CD14-positive monocyte (primary cell): ENCODE data around the gene PPT1. TPM values are rescaled to one million over a fixed set of nuclear protein-coding genes. Genes with fewer than 3 reads are reported as not detected.

Source experiments
- DNase-seq, 3 donors: peaks; one replicate each; pipeline ENCODE4 v3.0.0-alpha.2; 2011 to 2022
- H2AFZ ChIP-seq: 2 replicates; pipeline ENCODE4 v1.6.0; 2012; ENCODE audit warnings: mild to moderate bottlenecking, low read depth, low read length, inconsistent platforms; ENCODE audit not compliant: insufficient read depth, poor library complexity, severe bottlenecking
- H3K27ac ChIP-seq, 2 donors: 1 replicate in 1 of 2; 2 replicates in 1 of 2; pipeline ENCODE4 v1.5.1; 2012 to 2013; ENCODE audit warnings: low read length in 2 of 2, control low read depth in 1 of 2, inconsistent platforms in 1 of 2, low read depth in 1 of 2, mild to moderate bottlenecking in 1 of 2
- H3K27me3 ChIP-seq, 2 donors: one replicate each; pipeline versions ENCODE4 v1.6.0 to v1.6.1; 2011 to 2013; ENCODE audit warnings: low read length in 2 of 2; ENCODE audit not compliant: control insufficient read depth in 2 of 2, insufficient read depth in 2 of 2
- H3K36me3 ChIP-seq, 2 donors: replicated peaks in 1 of 2; 1 replicate in 1 of 2; 2 replicates in 1 of 2; pipeline versions ENCODE4 v1.5.1 to v1.6.1; 2012 to 2013; ENCODE audit warnings: low read length in 2 of 2, control low read depth in 1 of 2, inconsistent platforms in 1 of 2, mild to moderate bottlenecking in 1 of 2; ENCODE audit not compliant: insufficient read depth in 2 of 2, control insufficient read depth in 1 of 2
- H3K4me1 ChIP-seq, 2 donors: 1 replicate in 1 of 2; 2 replicates in 1 of 2; pipeline versions ENCODE4 v1.5.1 to v1.6.1; 2012 to 2013; ENCODE audit warnings: low read length in 2 of 2, control low read depth in 1 of 2, inconsistent platforms in 1 of 2, mild to moderate bottlenecking in 1 of 2, moderate library complexity in 1 of 2; ENCODE audit not compliant: insufficient read depth in 2 of 2, control insufficient read depth in 1 of 2
- H3K4me2 ChIP-seq: replicated peaks from 2 replicates; pipeline ENCODE3; 2012; ENCODE audit warnings: low read length, moderate library complexity, mild to moderate bottlenecking; ENCODE audit not compliant: poor library complexity, severe bottlenecking; ENCODE audit errors: extremely low read depth
- H3K4me3 ChIP-seq, 3 experiments: fragments of 200-600 bp in 1 of 3; sonication (generic) in 1 of 3; replicated peaks in 1 of 3; 1 replicate in 2 of 3; 2 replicates in 1 of 3; pipeline ENCODE4 v1.5.1; 2011 to 2013; ENCODE audit warnings: low read length in 3 of 3, mild to moderate bottlenecking in 3 of 3, control low read depth in 2 of 3, low read depth in 2 of 3, inconsistent platforms in 1 of 3, moderate library complexity in 1 of 3
- H3K79me2 ChIP-seq: 2 replicates; pipeline ENCODE4 v1.6.0; 2012; ENCODE audit warnings: mild to moderate bottlenecking, control low read depth, inconsistent platforms, low read length, moderate library complexity; ENCODE audit not compliant: insufficient read depth
- H3K9ac ChIP-seq: 2 replicates; pipeline ENCODE4 v1.6.0; 2017; ENCODE audit warnings: low read length, mild to moderate bottlenecking; ENCODE audit not compliant: insufficient read depth, poor library complexity, severe bottlenecking
- H3K9me3 ChIP-seq, 2 donors: replicated peaks in 1 of 2; 1 replicate in 1 of 2; 2 replicates in 1 of 2; pipeline versions ENCODE4 v1.5.1 to v1.6.1; 2012 to 2013; ENCODE audit warnings: low read length in 2 of 2, control low read depth in 1 of 2; ENCODE audit not compliant: control insufficient read depth in 1 of 2, insufficient read depth in 1 of 2
- H4K20me1 ChIP-seq: 2 replicates; pipeline ENCODE4 v1.6.0; 2012; ENCODE audit warnings: mild to moderate bottlenecking, low read length, control low read depth, moderate library complexity; ENCODE audit not compliant: insufficient read depth
- H3K27ac Mint-ChIP-seq, 7 donors: one replicate each; pipeline ENCODE4 v1.8.0; 2020; ENCODE audit warnings: mild to moderate bottlenecking in 7 of 7, mixed read lengths in 7 of 7, moderate library complexity in 6 of 7, inconsistent platforms in 2 of 7
- H3K27me3 Mint-ChIP-seq, 3 donors: one replicate each; pipeline ENCODE4 v1.8.0; 2021 to 2022; ENCODE audit warnings: low read depth in 3 of 3, mild to moderate bottlenecking in 3 of 3, mixed read lengths in 3 of 3, moderate library complexity in 3 of 3, inconsistent platforms in 1 of 3
- H3K36me3 Mint-ChIP-seq, 2 donors: one replicate each; pipeline ENCODE4 v1.8.0; 2020; ENCODE audit warnings: mixed read lengths in 2 of 2, inconsistent platforms in 1 of 2, mild to moderate bottlenecking in 1 of 2
- H3K4me1 Mint-ChIP-seq: one replicate; pipeline ENCODE4 v1.8.0; 2020; ENCODE audit warnings: mild to moderate bottlenecking, mixed read lengths
- H3K4me3 Mint-ChIP-seq, 2 donors: one replicate each; pipeline ENCODE4 v1.8.0; 2020; ENCODE audit warnings: mild to moderate bottlenecking in 2 of 2, mixed read lengths in 2 of 2, moderate library complexity in 1 of 2
- H3K9me3 Mint-ChIP-seq, 7 donors: one replicate each; pipeline ENCODE4 v1.8.0; 2020 to 2022; ENCODE audit warnings: mixed read lengths in 7 of 7, mild to moderate bottlenecking in 6 of 7, moderate library complexity in 6 of 7, inconsistent platforms in 2 of 7
- WGBS: methylation state at CpG from one replicate; pipeline ENCODE4 v1.1.5; 2013; ENCODE audit warnings: missing lambda C conversion rate; ENCODE audit not compliant: insufficient coverage; 5-methylcytosine and 5-hydroxymethylcytosine counted together
- intact Hi-C, 2 donors: fragments of 100-400 bp; cut with micrococcal nuclease; formaldehyde crosslinking; loops; one replicate each; pipeline versions ENCODE4 v1.15.0 to v1.15.1; 2023
- polyA plus RNA-seq, 3 donors: library from polyadenylated mRNA; depleted of rRNA in 1 of 3; unstranded in 2 of 3; stranded (reverse) in 1 of 3; fragments of 300-500 nt in 2 of 3; fragments of >200 nt in 1 of 3; fragmentation: Illumina TruSeq in 2 of 3; gene quantifications; 1 replicate in 2 of 3; 2 replicates in 1 of 3; pipeline ENCODE4 v1.2.3, GENCODE V29; 2012 to 2021
- TF ChIP-seq, protein P1 (sequence below): fragments of 200-600 bp; IDR thresholded peaks from one replicate; pipeline ENCODE4 v1.8.0; 2022; ENCODE audit warnings: antibody characterized with exemption, mild to moderate bottlenecking

Gene PPT1
- polyA plus RNA-seq, 3 donors: 166 to 1,143 (median 658) TPM

DNA sequence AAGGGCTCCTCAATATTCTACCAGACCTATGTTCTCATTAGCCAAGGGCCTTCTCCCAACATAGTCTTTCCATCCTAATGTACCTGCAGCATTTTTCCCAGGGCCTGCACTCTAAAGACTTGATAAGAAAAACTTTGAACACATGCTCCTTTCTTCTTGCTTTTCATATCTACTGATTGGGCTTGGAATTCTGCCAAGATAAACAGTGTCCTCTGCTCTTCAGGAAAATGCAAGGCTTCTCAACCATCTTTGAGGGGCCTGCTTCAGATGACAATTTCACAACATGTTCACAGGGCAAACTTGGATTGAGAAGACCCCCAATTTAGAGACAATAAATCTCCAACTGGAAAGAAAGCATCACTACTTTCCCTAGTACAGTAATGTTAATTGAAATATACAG, 25.8 kb upstream of the PPT1 start:
- H3K4me2 ChIP-seq: no peak overlapping the region
- no peak overlapping the region for H3K4me3 ChIP-seq
- no peaks in the 10 kb centered on the region for H3K27me3 ChIP-seq
- H3K79me2 ChIP-seq: no peaks in the 10 kb centered on the region
- H2AFZ ChIP-seq: no peak overlapping the region
- H3K4me1 ChIP-seq: no peaks in the 10 kb centered on the region
- Mint-ChIP-seq H3K9me3 (peaks cover 0 to 2% (median 0%) of the 10 kb centered on the region in 7 donors), H3K27me3 (peaks cover 3 to 5% (median 3%) of the 10 kb centered on the region in 3 donors), H3K4me3 (no peak overlapping the region), H3K36me3 (no peaks in the 10 kb centered on the region), H3K4me1 (no peaks in the 10 kb centered on the region), H3K27ac (no peak overlapping the region)
- H3K9me3 ChIP-seq: no peaks in the 10 kb centered on the region
- TF ChIP-seq, protein P1, sequence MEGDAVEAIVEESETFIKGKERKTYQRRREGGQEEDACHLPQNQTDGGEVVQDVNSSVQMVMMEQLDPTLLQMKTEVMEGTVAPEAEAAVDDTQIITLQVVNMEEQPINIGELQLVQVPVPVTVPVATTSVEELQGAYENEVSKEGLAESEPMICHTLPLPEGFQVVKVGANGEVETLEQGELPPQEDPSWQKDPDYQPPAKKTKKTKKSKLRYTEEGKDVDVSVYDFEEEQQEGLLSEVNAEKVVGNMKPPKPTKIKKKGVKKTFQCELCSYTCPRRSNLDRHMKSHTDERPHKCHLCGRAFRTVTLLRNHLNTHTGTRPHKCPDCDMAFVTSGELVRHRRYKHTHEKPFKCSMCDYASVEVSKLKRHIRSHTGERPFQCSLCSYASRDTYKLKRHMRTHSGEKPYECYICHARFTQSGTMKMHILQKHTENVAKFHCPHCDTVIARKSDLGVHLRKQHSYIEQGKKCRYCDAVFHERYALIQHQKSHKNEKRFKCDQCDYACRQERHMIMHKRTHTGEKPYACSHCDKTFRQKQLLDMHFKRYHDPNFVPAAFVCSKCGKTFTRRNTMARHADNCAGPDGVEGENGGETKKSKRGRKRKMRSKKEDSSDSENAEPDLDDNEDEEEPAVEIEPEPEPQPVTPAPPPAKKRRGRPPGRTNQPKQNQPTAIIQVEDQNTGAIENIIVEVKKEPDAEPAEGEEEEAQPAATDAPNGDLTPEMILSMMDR: no peak
- intact Hi-C loops: no loop called here
- no peaks in the 10 kb centered on the region for H3K36me3 ChIP-seq
- no peak for DNase-seq
- no peak overlapping the region for H3K9ac ChIP-seq
- no peak overlapping the region for H3K27ac ChIP-seq
- H4K20me1 ChIP-seq: no peaks in the 10 kb centered on the region

DNA sequence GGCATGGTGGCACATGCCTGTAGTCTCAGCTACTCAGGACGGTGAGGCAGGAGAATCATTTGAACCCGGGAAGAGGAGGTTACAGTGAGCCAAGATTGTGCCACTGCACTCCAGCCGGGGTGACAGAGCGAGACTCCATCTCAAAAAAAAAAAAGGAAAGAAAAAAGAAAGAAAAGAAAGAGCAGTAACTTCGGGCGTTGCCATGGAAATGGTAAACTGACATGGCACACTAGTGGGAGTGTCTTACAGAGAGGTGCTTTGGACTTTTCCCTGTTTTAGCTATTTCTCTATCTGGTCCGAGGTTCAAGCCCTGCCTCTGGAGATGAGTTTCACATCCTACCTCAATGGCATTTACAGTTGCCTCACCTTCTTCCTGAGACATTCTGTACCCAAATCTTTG, 23.1 kb upstream of the PPT1 start:
- H2AFZ ChIP-seq: no peak overlapping the region
- no peaks in the 10 kb centered on the region for H3K4me1 Mint-ChIP-seq
- H3K27ac ChIP-seq: no peak overlapping the region
- no peaks in the 10 kb centered on the region for H3K79me2 ChIP-seq
- no peaks in the 10 kb centered on the region for H3K36me3 Mint-ChIP-seq
- 96% methylated on average over 6 of the region's 7 CpGs for WGBS
- peaks cover 2 to 7% (median 3%) of the 10 kb centered on the region in 3 donors for H3K27me3 Mint-ChIP-seq
- TF ChIP-seq, protein P1: no peak
- no peaks in the 10 kb centered on the region for H4K20me1 ChIP-seq
- no peaks in the 10 kb centered on the region for H3K4me1 ChIP-seq
- no peaks in the 10 kb centered on the region for H3K36me3 ChIP-seq
- H3K4me3 ChIP-seq: no peak overlapping the region
- no peak for DNase-seq
- H3K27me3 ChIP-seq: no peaks in the 10 kb centered on the region
- no peak overlapping the region for H3K9ac ChIP-seq
- no peak overlapping the region for H3K27ac Mint-ChIP-seq
- no peak overlapping the region for H3K4me2 ChIP-seq
- no peak overlapping the region for H3K4me3 Mint-ChIP-seq
- H3K9me3 ChIP-seq: no peaks in the 10 kb centered on the region
- peaks cover 0 to 3% (median 0%) of the 10 kb centered on the region in 7 donors for H3K9me3 Mint-ChIP-seq
- intact Hi-C loops: no loop called here
